HG03439 (cell line): ENCODE measurements around the gene OR10A3.

ENCODE experiments used
- ATAC-seq: cut with Tn5 transposase; IDR thresholded peaks from one replicate; pipeline ENCODE4 v1.9.1; 2021; ENCODE audit warnings: mild to moderate bottlenecking, moderate library complexity; ENCODE audit not compliant: unreplicated experiment

The OR10A3 gene

DNA sequence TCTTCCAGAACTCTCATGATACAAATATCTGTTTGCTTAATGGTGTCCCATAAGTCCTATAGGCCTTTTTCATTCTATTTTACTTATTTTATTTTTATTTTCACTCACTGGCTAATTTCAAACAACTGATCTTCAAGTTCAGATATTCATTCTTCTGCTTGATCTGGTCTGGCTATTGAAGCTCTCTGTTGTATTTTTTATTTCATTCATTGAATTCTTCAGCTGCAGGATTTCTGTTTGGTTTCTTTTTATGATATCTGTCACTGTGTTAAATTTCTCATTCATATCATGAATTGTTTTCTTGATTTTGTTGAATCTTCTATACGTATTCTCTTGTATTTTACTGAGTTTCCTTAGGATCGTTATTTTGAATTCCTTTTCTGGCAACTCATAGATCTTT, 2.6 kb upstream of the OR10A3 start:
- no peak for ATAC-seq

DNA sequence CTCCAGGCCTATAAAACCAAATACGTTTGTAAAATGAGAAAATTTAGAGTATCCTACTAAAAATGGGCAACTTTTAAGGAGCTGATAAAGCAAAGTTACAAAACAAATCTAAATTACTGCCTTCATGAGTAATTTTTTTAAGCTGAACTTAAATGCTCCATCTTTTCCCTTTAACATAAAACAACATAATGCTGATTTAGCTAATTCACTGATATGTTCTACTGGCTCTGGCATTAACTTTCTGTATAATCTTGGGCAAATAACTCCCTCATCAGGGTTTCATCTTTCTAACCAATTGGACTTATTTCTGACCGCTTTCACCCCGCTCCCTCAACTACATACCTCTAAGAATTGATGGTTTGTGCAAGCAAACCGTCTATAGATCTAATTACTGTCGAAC, 362 bp downstream of the OR10A3 start:
- ATAC-seq, result no peak

DNA sequence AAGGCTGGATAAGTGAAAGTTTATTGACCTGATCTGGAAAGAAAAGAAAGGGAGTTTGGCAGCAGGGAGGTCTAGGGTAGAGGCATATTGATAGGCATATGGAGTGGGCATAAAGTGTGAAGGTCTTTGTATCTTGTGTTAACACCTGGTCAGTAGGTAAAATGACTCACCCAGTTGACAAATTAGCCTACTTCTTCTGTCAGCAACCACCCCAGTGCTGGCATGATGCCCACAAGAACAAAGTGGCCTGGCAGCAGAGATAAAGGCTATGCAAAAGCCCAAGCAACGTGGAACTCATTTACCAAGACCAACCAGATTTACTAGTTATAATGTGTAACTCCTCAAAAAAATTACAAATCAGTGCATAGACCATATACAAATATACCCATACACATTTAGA, 4.9 kb downstream of the OR10A3 start:
- no peak for ATAC-seq

DNA sequence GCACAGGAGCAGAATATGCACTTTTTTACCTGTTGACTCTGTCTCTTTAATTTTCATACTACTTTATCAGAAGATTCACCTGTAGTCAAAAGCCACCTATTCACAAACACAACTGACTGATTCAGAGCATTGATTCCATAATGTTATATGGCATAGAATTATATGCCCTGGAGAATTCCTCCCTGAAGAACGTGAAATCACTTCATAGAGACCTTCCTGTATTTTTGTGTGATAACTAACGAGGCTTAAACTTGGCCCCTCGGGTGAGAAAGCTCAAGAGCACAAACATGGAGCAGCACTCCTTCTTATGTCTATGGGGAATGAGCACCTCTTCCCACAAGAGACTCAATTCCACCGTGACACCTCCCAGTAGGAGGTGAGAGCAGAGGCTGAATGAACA, 10.3 kb downstream of the OR10A3 start, which contains the start of gene OR10A6:
Gene OR10A6 (minus strand): TSS at position 101 of the 400 bp plus-strand sequence. CDS start 2,606 bp downstream, outside the sequence.
- ATAC-seq, result no peak

DNA sequence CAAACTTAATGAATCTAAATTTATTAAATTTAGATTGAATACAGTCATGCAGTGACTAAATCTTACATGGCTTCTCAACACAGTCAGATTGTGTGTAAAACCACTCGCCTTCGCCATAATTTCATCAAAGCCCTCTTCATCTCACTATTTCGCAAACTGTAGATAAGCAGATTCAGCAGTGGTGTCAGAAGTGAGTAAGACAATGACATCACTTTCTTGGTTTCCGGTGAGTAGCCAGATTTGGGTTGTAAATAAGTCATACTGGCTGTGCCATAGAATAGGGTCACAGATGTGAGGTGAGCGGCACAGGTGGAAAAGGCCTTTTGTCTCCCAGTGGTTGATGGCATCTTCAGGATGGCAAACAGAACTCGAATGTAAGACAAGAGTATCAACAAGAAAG, 13.9 kb downstream of the OR10A3 start:
- ATAC-seq, result no peak

DNA sequence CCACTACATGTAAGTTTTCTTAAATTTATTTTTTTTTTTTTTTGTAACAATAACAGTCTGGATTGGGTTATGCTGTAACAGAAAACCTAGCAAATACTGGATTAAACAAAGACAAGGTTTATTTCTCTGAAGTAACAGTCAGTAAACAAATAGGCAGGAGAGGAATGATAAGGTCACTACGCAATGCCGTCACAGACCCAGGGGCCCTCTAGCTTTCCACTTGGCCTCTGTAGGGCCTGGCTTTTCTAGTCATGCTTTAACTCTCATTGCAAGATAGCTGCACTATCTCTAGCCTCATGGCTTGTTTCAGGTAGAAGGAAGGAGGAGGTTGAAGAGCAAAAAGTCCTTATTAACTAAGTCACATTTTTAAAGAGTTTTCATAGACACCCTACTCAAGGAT, 17.0 kb downstream of the OR10A3 start:
- ATAC-seq, result no peak

DNA sequence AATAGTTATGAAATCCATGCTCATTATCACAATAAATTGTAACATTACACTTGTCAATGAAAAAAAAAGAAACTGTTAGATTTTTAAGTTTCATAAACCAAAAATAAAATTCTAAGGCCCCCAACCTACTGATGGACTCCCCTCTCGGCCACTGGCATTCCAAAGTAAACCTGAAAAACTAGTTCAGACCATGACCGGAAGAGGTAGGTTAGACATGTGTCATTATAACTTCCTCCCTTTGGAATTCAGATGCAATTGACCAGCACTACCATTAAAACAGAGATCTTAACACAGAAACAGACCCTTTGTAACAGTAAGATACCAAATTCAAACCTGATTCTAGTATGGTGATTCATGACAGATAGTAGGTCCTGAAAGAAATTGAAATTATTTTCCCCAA, 23.4 kb downstream of the OR10A3 start:
- ATAC-seq, result no peak

DNA sequence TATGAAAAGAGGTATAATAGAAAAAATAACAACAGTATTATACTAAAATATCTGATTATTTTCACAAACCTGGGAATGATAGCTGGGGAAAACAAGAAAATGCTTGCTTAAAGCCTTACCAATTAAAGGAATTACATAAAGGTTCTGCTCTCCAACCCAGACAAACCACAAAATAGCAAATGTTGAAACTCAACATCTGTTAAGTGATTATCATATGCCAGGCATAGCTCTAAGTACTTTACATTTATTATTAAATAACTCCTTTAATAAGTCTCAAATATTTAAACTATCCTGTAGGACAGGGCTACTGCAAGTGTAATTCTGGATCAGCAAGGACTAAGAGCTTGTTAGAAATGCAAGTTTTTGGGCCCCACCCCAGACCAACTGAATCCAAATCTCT, 30.5 kb downstream of the OR10A3 start:
- ATAC-seq, result no peak

DNA sequence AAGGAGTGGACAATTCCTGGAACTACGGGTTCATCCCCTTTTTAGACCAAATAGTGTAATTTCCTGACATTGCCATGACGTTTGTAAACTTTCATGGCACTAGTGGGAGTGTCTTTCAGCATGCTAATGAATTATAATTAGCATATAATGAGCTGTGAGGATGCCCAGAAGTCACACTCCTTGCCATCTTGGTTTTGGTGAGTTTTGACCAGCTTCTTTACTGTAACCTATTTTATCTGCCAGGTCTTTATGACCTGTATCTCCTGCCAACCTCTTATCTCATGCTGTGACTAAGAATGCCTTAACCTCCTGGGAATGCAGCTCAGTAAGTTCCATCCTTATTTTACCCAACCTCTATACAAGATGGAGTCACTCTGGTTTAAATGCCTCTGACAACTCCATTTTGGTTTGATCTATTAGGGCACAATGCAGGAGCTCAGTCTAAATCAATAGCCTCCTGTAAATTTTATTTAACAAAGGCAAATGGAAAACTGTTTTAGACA, 31.2 kb downstream of the OR10A3 start:
- ATAC-seq, result no peak

DNA sequence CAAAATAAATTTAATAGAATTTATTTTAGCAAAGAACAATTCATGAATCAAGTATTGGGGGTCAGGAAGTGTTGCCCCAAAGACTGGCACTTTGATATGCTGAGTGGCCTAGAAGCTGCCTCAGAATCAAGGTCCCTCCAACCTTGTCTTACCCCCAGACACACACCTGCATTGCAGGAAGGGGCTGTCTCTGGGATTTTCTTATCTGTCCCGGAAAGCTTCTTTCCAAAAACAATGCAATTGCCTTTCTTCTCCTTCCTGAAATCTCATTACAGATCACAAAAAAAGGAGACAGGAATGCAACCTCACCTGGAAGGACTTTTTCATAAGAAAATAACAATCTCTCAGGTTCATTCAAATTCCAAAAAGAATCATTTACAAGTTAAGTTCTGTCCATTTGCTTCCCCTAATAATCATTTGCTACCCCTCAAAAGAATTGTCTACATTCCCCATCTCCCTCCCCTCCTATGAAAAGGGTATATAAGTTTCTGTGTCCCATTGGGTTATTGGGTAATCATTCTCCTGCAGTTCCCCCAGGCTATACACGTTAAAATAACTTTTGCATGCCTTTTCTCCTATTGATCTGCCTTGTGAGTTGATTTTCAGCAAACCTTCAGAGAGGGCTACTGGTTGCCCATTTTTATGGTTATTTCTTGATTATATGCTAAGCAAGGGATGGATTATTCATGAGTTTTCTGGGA, 31.8 kb downstream of the OR10A3 start:
- ATAC-seq, result no peak

DNA sequence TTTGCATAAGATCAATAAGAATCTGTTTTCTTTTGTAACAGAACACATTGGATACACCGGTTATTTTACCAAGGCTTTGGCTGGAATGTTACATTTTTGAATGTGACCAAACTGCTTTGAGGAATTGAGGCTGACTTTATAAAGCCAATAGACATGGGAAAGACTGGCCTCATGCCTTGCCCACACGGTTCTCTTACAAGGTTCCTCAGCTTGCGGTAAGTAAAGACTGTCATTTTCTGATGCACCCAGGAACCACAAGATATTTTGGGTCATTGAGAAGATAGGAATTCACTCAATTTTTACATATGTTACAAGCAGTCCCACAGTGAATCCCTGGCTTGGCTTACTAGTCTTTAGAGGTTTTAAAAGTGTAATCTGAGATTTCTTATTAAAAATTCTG, 34.4 kb downstream of the OR10A3 start:
- no peak for ATAC-seq

DNA sequence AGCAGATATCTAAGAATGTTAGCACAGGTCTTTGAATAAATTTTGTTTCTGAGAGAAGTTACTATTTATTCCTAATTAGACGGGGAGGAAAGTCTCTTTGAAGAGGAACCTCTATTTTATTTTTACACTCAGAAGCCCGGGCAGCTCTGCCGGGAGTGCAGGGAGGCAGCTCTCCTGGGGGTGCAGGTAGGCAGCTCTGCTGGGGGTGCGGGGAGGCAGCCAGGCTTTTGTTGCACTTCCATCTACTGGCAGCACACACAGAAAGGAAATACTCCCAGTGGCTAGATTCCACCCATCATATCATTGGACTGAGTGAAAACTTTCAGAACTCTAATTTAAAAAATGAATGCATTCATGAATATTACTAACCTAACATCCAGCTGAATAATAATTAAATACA, 35.0 kb downstream of the OR10A3 start:
- no peak for ATAC-seq

DNA sequence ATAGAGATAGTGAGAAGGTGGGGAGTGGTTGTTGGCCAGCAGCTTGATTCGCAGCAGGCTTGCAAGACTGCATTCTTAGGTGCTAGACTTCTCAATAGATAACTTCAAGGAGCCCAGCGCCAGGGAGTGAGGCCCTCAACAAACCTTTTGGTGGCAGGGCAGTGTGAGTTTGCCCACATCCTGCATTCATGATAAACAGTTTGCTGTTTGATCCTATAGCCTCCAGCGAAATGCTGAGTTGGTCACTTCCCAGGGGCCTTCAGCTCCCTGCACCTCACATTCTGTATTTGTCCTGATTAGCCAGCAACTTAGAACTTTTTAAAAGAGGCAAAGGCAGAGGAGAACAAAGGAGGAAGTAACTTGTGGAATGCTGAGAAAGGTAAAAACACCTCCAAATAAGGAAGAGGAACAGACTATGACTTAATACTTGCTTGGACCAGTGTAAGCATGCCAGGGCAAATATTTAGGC, 35.5 kb downstream of the OR10A3 start:
- no peak for ATAC-seq

DNA sequence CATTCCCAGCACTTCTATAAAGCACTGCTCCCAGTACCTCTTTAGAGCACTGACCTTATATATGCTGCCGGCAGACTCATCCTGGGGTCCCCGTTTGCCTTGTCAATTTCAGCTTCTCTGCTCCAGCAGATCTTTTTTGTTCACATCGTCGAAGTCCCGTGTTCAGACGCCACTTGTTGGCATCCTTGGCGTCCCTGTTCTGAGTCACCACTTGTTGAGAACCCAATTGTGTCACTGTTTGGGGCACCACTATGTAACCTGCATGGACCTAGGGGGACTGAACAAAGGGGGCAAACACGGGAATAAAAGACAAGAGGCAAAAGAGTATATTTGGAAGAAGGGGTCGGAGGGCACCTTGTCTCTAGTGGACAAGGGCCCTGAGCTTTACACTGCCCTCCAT, 36.0 kb downstream of the OR10A3 start:
- no peak for ATAC-seq

DNA sequence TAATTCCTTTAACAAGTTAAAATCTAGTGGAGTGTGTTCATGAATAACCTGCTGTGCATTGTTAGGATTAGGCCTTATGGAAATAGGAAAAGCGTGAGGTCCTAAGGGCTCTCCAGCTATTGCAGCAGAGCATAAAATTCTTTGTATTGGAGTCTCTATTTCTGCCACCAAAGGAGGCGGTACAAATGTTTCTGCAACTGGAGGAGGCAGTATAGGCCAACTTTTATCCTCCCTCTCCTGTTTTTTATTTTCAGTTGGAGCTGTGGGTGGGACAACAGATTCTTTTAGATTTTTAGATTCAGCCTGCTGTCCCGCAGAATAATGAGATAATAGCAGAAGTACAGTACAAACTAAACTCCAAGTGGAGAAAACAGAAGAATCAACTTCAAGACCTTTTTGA, 36.6 kb downstream of the OR10A3 start:
- no peak for ATAC-seq

DNA sequence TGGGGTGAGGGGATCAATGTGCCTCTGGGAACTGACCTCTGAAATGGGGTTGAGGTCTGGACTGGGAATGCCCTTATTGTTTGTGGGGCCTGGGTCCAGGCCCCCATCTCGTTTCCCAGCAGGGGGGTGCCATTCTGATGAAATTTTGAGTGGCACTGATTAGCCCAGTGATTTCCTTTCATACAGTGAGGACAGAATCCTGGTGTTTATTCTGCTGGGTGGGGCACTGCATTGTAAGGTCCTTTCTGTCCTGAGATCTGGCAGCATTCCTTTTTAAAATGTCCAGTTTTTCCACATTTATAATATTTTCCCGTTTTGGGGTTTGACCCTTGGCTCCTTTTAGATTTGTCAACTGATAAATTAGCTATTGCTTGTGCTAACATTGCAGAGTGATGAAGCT, 37.6 kb downstream of the OR10A3 start:
- no peak for ATAC-seq

DNA sequence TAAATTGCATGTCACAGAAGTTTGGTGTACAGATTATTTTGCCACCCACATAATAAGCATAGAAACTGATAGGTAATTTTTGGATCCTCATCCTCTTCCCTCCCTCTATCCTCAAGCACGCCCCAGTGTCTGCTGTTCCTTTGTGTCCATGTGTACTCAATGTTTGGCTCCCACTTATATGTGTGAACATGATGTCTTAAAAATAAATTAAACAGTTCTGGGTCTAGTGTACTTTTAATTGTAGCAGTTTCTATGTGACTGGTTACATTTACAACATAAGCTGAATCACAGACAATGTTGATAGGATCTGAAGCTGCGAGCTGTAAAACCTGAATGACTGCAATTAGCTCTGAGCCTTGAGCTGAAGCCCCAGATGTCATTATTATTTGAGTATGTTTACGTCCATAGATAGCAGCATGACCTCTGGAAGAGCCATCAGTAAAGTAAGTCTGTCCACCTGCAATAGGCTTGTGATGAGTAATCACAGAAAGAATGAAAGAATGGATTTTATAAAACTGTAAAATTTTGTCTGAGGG, 40.1 kb downstream of the OR10A3 start:
- no peak for ATAC-seq

DNA sequence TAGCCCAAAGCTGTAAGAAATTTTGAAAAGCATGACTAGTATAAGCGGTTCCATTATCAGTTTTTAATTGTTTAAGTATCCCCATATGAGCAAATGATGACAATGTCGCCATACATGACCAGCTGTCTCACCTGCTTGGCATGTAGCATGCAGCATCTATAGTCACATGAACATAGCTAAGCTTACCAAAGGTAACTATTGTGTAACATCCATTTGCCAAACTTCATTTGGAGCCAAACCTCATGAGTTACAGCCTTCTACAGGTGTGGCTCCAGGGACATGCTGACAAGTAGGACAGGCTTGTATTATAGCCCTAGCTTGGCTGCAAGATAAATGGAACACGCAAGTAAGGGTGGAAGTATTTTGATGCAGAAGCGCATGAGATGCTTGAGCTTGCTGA, 40.8 kb downstream of the OR10A3 start:
- no peak for ATAC-seq

DNA sequence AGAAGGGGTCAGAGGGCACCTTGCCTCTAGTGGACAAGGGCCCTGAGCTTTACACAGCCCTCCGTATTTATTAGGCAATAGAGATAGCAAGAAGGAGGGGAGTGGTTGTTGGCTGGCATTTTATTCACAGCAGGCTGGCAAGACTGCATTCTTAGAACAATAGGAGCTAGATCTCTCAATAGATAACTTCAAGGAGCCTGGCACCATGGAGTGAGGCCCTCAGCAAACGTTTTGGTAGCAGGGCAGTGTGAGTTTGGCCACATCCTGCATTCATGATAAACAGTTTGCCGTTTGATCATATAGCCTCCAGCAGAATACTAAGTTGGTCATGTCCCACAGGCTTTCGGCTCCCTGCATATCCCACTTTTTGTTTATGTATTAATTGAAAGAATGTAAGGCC, 42.1 kb downstream of the OR10A3 start:
- no peak for ATAC-seq

DNA sequence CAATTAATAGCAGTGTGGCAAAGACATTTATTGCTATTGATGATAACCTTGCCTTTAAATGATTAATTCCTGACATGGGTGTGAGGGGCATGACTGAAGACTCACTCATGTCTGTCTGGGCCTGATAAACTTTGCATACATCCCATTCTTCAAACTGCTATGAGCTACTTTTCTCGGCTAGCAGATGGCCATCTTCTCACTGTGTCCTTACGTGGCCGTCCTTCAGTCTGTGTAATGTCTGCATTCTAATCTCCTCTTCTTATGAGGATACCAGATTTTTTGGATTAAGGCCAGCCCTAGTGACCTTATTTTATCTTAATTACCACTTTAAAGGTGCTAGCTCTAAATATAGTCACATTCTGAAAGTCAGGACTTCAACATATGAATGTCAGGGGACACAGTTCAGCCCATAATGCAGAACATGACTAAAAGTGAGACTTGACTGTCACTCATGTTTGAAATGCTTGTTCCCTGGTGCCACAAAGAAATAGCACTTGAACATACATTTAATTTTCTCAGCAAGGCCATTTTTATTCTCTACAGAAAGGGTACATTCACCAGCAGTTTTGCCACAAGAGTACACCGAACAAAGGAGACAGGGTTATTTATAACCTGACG, 42.7 kb downstream of the OR10A3 start:
- ATAC-seq, result no peak

DNA sequence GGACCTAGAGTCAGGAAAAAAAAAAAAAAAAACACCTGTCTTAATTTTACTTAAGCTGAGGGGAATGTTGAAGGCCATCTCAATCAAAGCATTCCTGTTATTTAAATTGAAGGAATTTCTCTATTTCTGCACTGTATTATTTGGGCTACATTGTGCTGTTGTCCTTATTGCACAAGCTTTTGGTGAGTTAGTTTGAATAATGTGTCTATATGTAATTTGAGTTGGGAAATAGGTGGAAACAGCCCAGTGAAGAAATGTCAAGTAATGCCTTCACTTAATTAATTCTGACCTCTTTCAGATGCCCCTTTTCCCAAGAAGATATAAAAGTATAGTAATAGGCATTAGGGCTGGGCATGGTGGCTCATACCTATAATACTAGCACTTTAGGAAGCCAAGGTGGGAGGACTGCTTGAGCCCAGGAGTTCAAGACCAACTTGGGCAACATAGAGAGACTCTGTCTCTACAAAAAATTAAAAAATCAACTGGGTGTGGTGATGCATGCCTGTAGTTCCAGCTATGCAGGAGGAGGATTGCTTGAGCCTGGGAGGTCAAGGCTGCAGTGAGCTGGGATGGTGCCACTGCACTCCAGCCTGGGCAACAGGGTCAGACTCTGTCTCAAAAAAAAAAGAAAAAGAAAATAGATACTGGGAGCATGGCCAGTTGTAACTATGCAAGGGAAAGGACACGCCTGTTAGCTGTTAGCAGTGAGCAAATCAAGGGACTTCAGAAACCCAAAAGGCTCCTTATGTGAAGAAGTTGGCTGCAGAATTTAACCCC, 45.3 kb downstream of the OR10A3 start:
- no peak for ATAC-seq

DNA sequence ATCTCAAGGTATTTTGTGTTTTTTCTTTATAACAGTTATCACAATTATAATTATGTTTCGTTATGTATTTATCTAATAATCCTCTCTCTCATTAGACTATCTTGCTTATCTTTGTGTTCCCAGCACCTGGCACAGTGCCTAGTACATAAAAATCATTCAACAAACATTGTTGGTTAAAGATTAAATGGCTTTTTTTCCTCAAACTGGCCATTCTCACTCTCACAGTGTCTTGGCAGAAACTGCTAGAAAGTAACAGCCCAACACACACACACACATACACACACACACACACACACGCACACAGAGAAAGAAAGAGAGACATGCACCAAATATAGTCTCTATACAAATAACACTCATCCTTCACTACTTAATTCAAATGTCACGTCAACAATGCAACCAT, 47.3 kb downstream of the OR10A3 start:
- ATAC-seq, result no peak
